ENCODE results near the gene KLHL18. TPM values are rescaled to one million over a fixed set of nuclear protein-coding genes. Genes with fewer than 3 reads are reported as not detected.

The KLHL18 gene
- total RNA-seq, 1 donor from 2014 or later: 41.8 TPM

DNA sequence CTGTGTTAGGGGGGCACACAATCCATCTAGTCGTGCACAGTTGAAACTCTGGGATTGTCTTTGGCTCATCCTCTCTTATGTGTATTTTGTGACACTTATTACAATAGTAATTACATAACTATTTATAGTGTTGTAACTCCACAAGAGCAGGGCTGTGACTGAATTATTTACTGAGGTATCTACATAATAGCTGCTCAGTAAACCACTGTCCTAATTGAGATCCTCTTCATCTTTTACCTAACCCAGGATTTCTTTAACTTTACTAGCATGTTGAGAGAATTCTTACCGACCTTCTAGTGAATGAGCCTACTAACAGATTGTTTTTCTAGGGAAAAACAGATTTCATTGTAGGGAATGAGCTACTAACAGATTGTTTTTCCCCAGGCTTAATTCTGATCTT is 11.1 kb downstream of the KLHL18 start:
- Mint-ChIP-seq H3K27ac (ENCODE audit: unreplicated experiment) (no peak overlapping the region), H3K9me3 (ENCODE audit: unreplicated experiment) (no peaks in the 10 kb centered on the region), H3K4me3 (ENCODE audit: unreplicated experiment) (no peak overlapping the region), H3K27me3 (ENCODE audit: unreplicated experiment) (peaks cover 7% of the 10 kb centered on the region), H3K4me1 (ENCODE audit: unreplicated experiment) (peaks cover 30% of the 10 kb centered on the region), H3K36me3 (ENCODE audit: low read depth, unreplicated experiment) (peaks cover 13% of the 10 kb centered on the region)
- TF ChIP-seq, protein P1, sequence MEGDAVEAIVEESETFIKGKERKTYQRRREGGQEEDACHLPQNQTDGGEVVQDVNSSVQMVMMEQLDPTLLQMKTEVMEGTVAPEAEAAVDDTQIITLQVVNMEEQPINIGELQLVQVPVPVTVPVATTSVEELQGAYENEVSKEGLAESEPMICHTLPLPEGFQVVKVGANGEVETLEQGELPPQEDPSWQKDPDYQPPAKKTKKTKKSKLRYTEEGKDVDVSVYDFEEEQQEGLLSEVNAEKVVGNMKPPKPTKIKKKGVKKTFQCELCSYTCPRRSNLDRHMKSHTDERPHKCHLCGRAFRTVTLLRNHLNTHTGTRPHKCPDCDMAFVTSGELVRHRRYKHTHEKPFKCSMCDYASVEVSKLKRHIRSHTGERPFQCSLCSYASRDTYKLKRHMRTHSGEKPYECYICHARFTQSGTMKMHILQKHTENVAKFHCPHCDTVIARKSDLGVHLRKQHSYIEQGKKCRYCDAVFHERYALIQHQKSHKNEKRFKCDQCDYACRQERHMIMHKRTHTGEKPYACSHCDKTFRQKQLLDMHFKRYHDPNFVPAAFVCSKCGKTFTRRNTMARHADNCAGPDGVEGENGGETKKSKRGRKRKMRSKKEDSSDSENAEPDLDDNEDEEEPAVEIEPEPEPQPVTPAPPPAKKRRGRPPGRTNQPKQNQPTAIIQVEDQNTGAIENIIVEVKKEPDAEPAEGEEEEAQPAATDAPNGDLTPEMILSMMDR (IDR thresholded peaks at IDR 0.05; ENCODE audit: unreplicated experiment): no peak
- no peak for DNase-seq (ENCODE audit: low spot score)

DNA sequence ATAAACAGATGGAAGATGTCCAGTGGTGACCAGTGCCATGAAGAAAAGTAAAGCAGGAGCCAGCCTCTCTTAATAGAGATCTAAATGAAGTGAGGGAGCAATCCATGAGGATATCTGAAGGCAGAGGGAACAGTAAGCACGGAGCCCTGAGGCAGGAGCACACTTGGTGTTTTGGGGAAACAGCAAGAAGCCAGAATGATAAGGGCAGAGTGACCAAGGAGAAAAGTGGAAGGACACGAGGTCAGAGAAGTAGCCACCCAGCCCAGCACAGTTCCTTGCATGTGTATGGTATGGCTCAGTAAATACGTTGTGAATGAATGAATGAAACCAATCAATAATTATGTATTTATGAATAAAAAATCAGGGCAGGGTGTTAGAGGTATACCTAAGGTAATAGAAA is 11.6 kb downstream of the KLHL18 start:
- Mint-ChIP-seq H3K9me3 (ENCODE audit: unreplicated experiment) (no peaks in the 10 kb centered on the region), H3K27ac (ENCODE audit: unreplicated experiment) (no peak overlapping the region), H3K4me3 (ENCODE audit: unreplicated experiment) (no peak overlapping the region), H3K4me1 (ENCODE audit: unreplicated experiment) (peaks cover 30% of the 10 kb centered on the region), H3K27me3 (ENCODE audit: unreplicated experiment) (peaks cover 7% of the 10 kb centered on the region), H3K36me3 (ENCODE audit: low read depth, unreplicated experiment) (peaks cover 13% of the 10 kb centered on the region)
- DNase-seq (ENCODE audit: low spot score): no peak
- TF ChIP-seq, protein P1 (IDR thresholded peaks at IDR 0.05; ENCODE audit: unreplicated experiment): no peak

DNA sequence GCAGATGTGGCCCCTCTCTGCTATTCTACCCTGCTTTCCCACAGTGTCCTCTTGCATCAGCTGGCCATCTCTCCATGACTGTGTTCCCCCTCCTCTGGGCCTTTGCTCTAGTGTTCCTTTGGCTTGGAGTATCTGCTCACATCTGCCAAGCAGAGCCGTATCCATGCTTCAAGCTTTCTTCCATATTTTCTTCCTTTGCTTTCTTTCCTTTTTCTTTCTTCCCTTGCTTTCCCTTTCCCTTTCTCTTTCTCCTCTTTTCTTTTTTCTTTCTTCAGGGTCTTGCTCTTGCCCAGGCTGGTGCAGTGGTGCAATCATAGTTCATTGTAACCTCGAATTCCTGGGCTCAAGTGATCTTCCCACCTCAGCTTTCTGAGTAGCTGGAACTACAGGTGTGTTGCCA is 12.6 kb downstream of the KLHL18 start:
- H3K27me3 Mint-ChIP-seq (ENCODE audit: unreplicated experiment): peaks cover 7% of the 10 kb centered on the region
- H3K4me3 Mint-ChIP-seq (ENCODE audit: unreplicated experiment): no peak overlapping the region
- peaks cover 13% of the 10 kb centered on the region for H3K36me3 Mint-ChIP-seq (ENCODE audit: low read depth, unreplicated experiment)
- DNase-seq (ENCODE audit: low spot score): no peak
- peaks cover 30% of the 10 kb centered on the region for H3K4me1 Mint-ChIP-seq (ENCODE audit: unreplicated experiment)
- H3K9me3 Mint-ChIP-seq (ENCODE audit: unreplicated experiment): no peaks in the 10 kb centered on the region
- H3K27ac Mint-ChIP-seq (ENCODE audit: unreplicated experiment): no peak overlapping the region
- TF ChIP-seq, protein P1 (IDR thresholded peaks at IDR 0.05; ENCODE audit: unreplicated experiment): no peak

DNA sequence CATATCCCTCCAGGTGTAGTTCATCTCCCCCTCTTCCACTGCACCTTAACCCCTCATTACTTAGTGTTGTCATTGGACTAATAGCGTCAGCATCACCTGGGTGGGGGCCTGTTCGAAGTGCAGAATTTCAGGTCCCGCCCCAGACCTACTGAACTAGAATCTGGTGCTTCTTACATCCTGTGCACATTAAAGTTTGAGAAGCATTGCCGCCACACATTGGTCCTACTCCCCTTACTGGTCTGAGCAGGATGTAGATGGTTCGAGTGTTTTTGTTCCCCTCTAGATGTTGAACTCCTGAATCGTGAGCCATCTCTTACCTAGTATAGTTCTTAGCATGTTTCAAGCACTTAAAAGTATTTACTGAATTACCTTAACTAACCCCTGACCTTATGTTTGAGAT is 13.2 kb downstream of the KLHL18 start:
- Mint-ChIP-seq H3K9me3 (ENCODE audit: unreplicated experiment) (no peaks in the 10 kb centered on the region), H3K4me3 (ENCODE audit: unreplicated experiment) (no peak overlapping the region), H3K4me1 (ENCODE audit: unreplicated experiment) (peaks cover 32% of the 10 kb centered on the region), H3K27ac (ENCODE audit: unreplicated experiment) (no peak overlapping the region), H3K36me3 (ENCODE audit: low read depth, unreplicated experiment) (peaks cover 13% of the 10 kb centered on the region), H3K27me3 (ENCODE audit: unreplicated experiment) (peaks cover 7% of the 10 kb centered on the region)
- TF ChIP-seq, protein P1 (IDR thresholded peaks at IDR 0.05; ENCODE audit: unreplicated experiment): no peak
- DNase-seq (ENCODE audit: low spot score): no peak

DNA sequence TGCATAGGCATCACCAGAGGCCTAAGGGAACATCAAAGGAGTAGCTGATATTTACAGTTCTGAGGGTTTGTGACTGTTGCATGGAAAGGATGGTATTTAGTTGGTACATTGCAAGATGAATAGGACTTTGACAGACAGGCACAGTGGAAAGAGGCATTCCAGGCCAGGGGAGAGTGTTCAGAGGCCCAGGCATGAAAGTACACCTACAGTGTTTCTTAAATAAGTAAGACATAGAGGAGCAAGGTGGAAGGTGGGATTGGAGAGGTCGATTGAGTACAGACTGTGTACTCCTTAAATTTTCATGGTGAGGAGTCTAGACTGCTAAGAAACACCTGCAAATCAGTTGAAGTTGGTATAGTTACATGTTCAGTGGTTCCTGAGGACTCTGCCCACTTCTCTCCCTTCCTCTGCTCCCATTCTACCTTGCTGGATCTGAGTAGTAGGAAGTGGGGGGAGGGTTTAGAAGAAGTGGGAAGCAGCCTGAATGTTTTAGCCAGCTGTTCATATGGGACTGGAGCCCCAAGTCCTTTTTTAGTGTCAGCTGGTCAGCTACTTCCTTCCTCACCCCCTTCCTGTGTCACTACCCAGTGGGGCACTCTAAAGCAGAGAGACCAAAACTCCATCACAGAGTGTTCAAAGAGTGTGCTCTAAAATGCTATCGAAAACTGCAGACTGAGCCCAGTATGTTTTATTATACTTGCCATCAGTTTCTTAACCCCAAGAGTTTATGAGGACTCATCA is 14.0 kb downstream of the KLHL18 start:
- H3K36me3 Mint-ChIP-seq (ENCODE audit: low read depth, unreplicated experiment): peaks cover 13% of the 10 kb centered on the region
- H3K9me3 Mint-ChIP-seq (ENCODE audit: unreplicated experiment): no peaks in the 10 kb centered on the region
- H3K4me3 Mint-ChIP-seq (ENCODE audit: unreplicated experiment): peak overlapping the region; percentile 63
- peaks cover 7% of the 10 kb centered on the region for H3K27me3 Mint-ChIP-seq (ENCODE audit: unreplicated experiment)
- TF ChIP-seq, protein P1 (IDR thresholded peaks at IDR 0.05; ENCODE audit: unreplicated experiment): no peak
- peak overlapping the region; percentile 65 for H3K27ac Mint-ChIP-seq (ENCODE audit: unreplicated experiment)
- no peak for DNase-seq (ENCODE audit: low spot score)
- peaks cover 37% of the 10 kb centered on the region for H3K4me1 Mint-ChIP-seq (ENCODE audit: unreplicated experiment)
